K562 (cell line): ENCODE results near the gene CHAD. TPM values are rescaled to one million over a fixed set of nuclear protein-coding genes. Genes with fewer than 3 reads are reported as not detected.

Experiments
- ATAC-seq: fragments of 200-7000 bp; cut with Tn5 transposase; 3 replicates; pipeline ENCODE4 v1.9.1; 2020; ENCODE audit warnings: moderate library complexity
- BruUV-seq: library from RNA; stranded (reverse); fragments of 400-500 nt; replicated peaks from 2 replicates; lab custom pipeline; 2021; lab: Mats Ljungman, UMichigan
- CTCF ChIA-PET: fragments of 300-600 bp; formaldehyde crosslinking; extraction: SDS; loops from one replicate; lab custom pipeline; 2021; ENCODE audit warnings: low intra/inter-chr PET ratio; lab: Yijun Ruan, JAX
- POLR2A ChIA-PET: fragments of 300-600, 350-650 bp; sonication (Branson Sonifier 250); formaldehyde crosslinking; extraction: SDS; loops from one replicate; lab custom pipeline; 2021; ENCODE audit warnings: antibody characterized with exemption, inconsistent platforms; lab: Yijun Ruan, JAX
- DNase-seq, 4 experiments: peaks; one replicate each; pipeline versions ENCODE4 v3.0.0 to v3.0.0-alpha.2; 2011 to 2018; ENCODE audit warnings: low spot score in 3 of 4, mixed read lengths in 3 of 4; ENCODE audit errors: extremely low read depth in 1 of 4
- FAIRE-seq: peaks from 2 replicates; lab custom pipeline; 2011; peaks lifted over from hg19 to GRCh38; lab: Jason Lieb, UNC
- H2AFZ ChIP-seq: 2 replicates; pipeline ENCODE4 v1.6.0; 2011; ENCODE audit warnings: low read depth, low read length, control low read depth, inconsistent platforms
- H3K27ac ChIP-seq: fragments of 200-600 bp; 3 replicates; pipeline ENCODE4 v1.8.0; 2011; ENCODE audit warnings: low read depth, mild to moderate bottlenecking, control low read depth, inconsistent platforms, low read length, moderate library complexity, mixed read lengths; ENCODE audit errors: extremely low read depth
- H3K27me3 ChIP-seq, 2 experiments: fragments of 300-600 bp in 1 of 2; 2 replicates in 1 of 2; 3 replicates in 1 of 2; pipeline versions ENCODE4 v1.6.0 to v1.8.0; 2011; ENCODE audit warnings: inconsistent platforms in 2 of 2, low read length in 2 of 2, mild to moderate bottlenecking in 1 of 2, mixed read lengths in 1 of 2, moderate library complexity in 1 of 2; ENCODE audit not compliant: control insufficient read depth in 2 of 2, insufficient read depth in 2 of 2
- H3K36me3 ChIP-seq: fragments of 300-600 bp; 3 replicates; pipeline ENCODE4 v1.8.0; 2011; ENCODE audit warnings: mild to moderate bottlenecking, low read length, inconsistent platforms; ENCODE audit not compliant: control insufficient read depth, insufficient read depth
- H3K4me1 ChIP-seq, 2 experiments: fragments of 200-600 bp in 1 of 2; replicated peaks in 1 of 2; 2 replicates in 1 of 2; 3 replicates in 1 of 2; pipeline versions ENCODE4 v1.5.1 to v1.8.0; 2011; ENCODE audit warnings: inconsistent platforms in 2 of 2, low read length in 2 of 2, mild to moderate bottlenecking in 1 of 2, mixed read lengths in 1 of 2, moderate library complexity in 1 of 2; ENCODE audit not compliant: control insufficient read depth in 2 of 2, insufficient read depth in 2 of 2
- H3K4me2 ChIP-seq: 2 replicates; pipeline ENCODE4 v1.6.1; 2011; ENCODE audit warnings: low read length, control low read depth, inconsistent platforms, mixed read lengths; ENCODE audit not compliant: insufficient read depth
- H3K4me3 ChIP-seq: fragments of 200-600 bp; sonication (generic), shearing (Covaris generic); 2 replicates; pipeline ENCODE4 v1.5.1; 2016; ENCODE audit warnings: control low read depth, inconsistent platforms
- H3K79me2 ChIP-seq: fragments of 200-600 bp; 3 replicates; pipeline ENCODE4 v1.8.0; 2011; ENCODE audit warnings: low read length, inconsistent platforms; ENCODE audit not compliant: control insufficient read depth, insufficient read depth
- H3K9ac ChIP-seq, 2 experiments: 2 replicates each; pipeline versions ENCODE4 v1.6.0 to v1.6.1; 2011; ENCODE audit warnings: low read depth in 2 of 2, low read length in 2 of 2, control low read depth in 1 of 2, inconsistent platforms in 1 of 2, mild to moderate bottlenecking in 1 of 2, mixed read lengths in 1 of 2; ENCODE audit not compliant: insufficient read depth in 1 of 2
- H3K9me1 ChIP-seq: one replicate; pipeline ENCODE4 v1.6.0; 2011; ENCODE audit warnings: inconsistent platforms, mild to moderate bottlenecking, low read length, moderate library complexity; ENCODE audit not compliant: control insufficient read depth, insufficient read depth
- H3K9me3 ChIP-seq: replicated peaks from 2 replicates; pipeline ENCODE4 v1.5.1; 2011; ENCODE audit warnings: low read depth, low read length, inconsistent platforms; ENCODE audit not compliant: control insufficient read depth, insufficient read depth
- H4K20me1 ChIP-seq: replicated peaks from 2 replicates; pipeline ENCODE4 v1.6.1; 2011; ENCODE audit warnings: low read length, inconsistent platforms, mixed read lengths; ENCODE audit not compliant: control insufficient read depth, insufficient read depth
- DIDO1 ChIP-seq: fragments of 450-650 bp; IDR thresholded peaks from 2 replicates; pipeline ENCODE4 v1.6.1; 2016; ENCODE audit warnings: low read depth, missing biosample characterization, missing genetic modification characterization
- EP300 ChIP-seq: IDR thresholded peaks from 2 replicates; pipeline ENCODE4 v1.6.1; 2012; ENCODE audit warnings: low read length, improper control_type of control experiment
- FUS ChIP-seq: fragments of 200-400 bp; formaldehyde crosslinking; optimal IDR thresholded peaks from 2 replicates; pipeline ENCODE3; 2017; ENCODE audit warnings: low read depth, low read length
- HMGN3 ChIP-seq: IDR thresholded peaks from 2 replicates; pipeline ENCODE4 v1.6.1; 2011; ENCODE audit warnings: borderline replicate concordance, low read depth, mild to moderate bottlenecking, mixed read lengths, low read length; ENCODE audit not compliant: insufficient read length; ENCODE audit errors: extremely low read depth
- ILF3 ChIP-seq: fragments of 450-650 bp; IDR thresholded peaks from 2 replicates; pipeline ENCODE4 v1.6.1; 2018; ENCODE audit warnings: antibody characterized with exemption, mild to moderate bottlenecking, moderate library complexity, borderline replicate concordance
- MCM5 ChIP-seq: fragments of 450-650 bp; IDR thresholded peaks from 2 replicates; pipeline ENCODE4 v1.6.1; 2016; ENCODE audit warnings: low read depth
- MYC ChIP-seq, 2 experiments: fragments of 250-450 bp in 1 of 2; sonication (Bioruptor Pico) in 1 of 2; IDR thresholded peaks; 2 replicates each; pipeline versions ENCODE4 v1.5.1 to v1.6.1; 2012 to 2021; ENCODE audit warnings: low read depth in 2 of 2, borderline replicate concordance in 1 of 2, improper control_type of control experiment in 1 of 2, low read length in 1 of 2, mild to moderate bottlenecking in 1 of 2, moderate library complexity in 1 of 2
- PURB ChIP-seq: sonication (generic); formaldehyde crosslinking; IDR thresholded peaks from 2 replicates; pipeline ENCODE4 v1.9.0; 2021; ENCODE audit warnings: low read depth, mild to moderate bottlenecking, missing genetic modification reagents
- RBM22 ChIP-seq: fragments of 200-400 bp; formaldehyde crosslinking; IDR thresholded peaks from 2 replicates; pipeline ENCODE4 v1.6.1; 2018; ENCODE audit warnings: low read length, low read depth; ENCODE audit not compliant: poor library complexity, severe bottlenecking
- ZNF232 ChIP-seq: sonication (generic); formaldehyde crosslinking; IDR thresholded peaks from 2 replicates; pipeline ENCODE4 v1.8.0; 2022; ENCODE audit warnings: mild to moderate bottlenecking, missing genetic modification reagents
- ZNF311 ChIP-seq: fragments of 250-450 bp; sonication (Bioruptor Pico); IDR thresholded peaks from 2 replicates; pipeline ENCODE4 v1.4.0; 2020; ENCODE audit warnings: mild to moderate bottlenecking, moderate library complexity
- ZNF431 ChIP-seq: sonication (generic); formaldehyde crosslinking; IDR thresholded peaks from 2 replicates; pipeline ENCODE4 v1.8.0; 2022; ENCODE audit warnings: mild to moderate bottlenecking, missing genetic modification reagents
- WGBS: fragments of 100-300 bp; shearing (Covaris generic); methylation state at CpG from one replicate; pipeline ENCODE4 v1.1.6; 2016; ENCODE audit warnings: low coverage, mixed read lengths; ENCODE audit not compliant: insufficient coverage; ENCODE audit errors: missing lambda C conversion rate; 5-methylcytosine and 5-hydroxymethylcytosine counted together
- in situ Hi-C: fragments of 300-500 bp; cut with MboI; formaldehyde crosslinking; loops from 4 replicates; pipeline ENCODE4 v1.15.0; 2018; ENCODE audit warnings: inconsistent platforms, mixed read lengths
- intact Hi-C: fragments of 100-400 bp; cut with micrococcal nuclease; formaldehyde crosslinking; loops from 2 replicates; pipeline ENCODE4 v1.14.2; 2022
- polyA plus RNA-seq, 8 experiments: library from polyadenylated mRNA; depleted of rRNA in 4 of 8; stranded (reverse) in 5 of 8; unstranded in 3 of 8; fragments of >200 nt; fragmentation: Nextera tagmentation in 2 of 8; fragmentation: Illumina TruSeq in 1 of 8; extraction: Ambion mirVana in 2 of 8; extraction: Trizol in 1 of 8; gene quantifications; 2 replicates each; pipeline versions ENCODE4 v1.2.1 to v1.2.3, GENCODE V29; 2011 to 2014; ENCODE audit warnings: inconsistent platforms in 1 of 8, missing spikeins in 1 of 8
- total RNA-seq, 7 experiments: library from RNA; depleted of rRNA in 6 of 7; stranded (reverse); fragments of >200 nt in 6 of 7; fragmentation: Illumina TruSeq in 2 of 7; extraction: Trizol in 2 of 7; gene quantifications; 2 replicates each; pipeline versions ENCODE4 v1.2.1 to v1.2.3, GENCODE V29; 2011 to 2021; ENCODE audit warnings: low replicate concordance in 1 of 7
- TF ChIP-seq, protein P1 (sequence below), 2 experiments: fragments of 450-650 bp; conservative IDR thresholded peaks; 2 replicates each; pipeline ENCODE4 v1.6.1; 2017; ENCODE audit warnings: mild to moderate bottlenecking in 2 of 2, moderate library complexity in 2 of 2
- TF ChIP-seq, protein P2 (sequence below): conservative IDR thresholded peaks from 2 replicates; pipeline ENCODE4 v1.6.1; 2011; ENCODE audit warnings: low read depth, mild to moderate bottlenecking, low read length; ENCODE audit not compliant: control insufficient read depth
- TF ChIP-seq, protein P3 (sequence below): sonication (generic); formaldehyde crosslinking; IDR thresholded peaks from 2 replicates; pipeline ENCODE4 v1.5.0; 2020; ENCODE audit warnings: missing genetic modification reagents

CHAD gene
- total and polyA plus RNA-seq, 9 of the 15 experiments (the other 6 are each of a cell fraction or from before 2014, with no cell fraction given), result not detected

DNA sequence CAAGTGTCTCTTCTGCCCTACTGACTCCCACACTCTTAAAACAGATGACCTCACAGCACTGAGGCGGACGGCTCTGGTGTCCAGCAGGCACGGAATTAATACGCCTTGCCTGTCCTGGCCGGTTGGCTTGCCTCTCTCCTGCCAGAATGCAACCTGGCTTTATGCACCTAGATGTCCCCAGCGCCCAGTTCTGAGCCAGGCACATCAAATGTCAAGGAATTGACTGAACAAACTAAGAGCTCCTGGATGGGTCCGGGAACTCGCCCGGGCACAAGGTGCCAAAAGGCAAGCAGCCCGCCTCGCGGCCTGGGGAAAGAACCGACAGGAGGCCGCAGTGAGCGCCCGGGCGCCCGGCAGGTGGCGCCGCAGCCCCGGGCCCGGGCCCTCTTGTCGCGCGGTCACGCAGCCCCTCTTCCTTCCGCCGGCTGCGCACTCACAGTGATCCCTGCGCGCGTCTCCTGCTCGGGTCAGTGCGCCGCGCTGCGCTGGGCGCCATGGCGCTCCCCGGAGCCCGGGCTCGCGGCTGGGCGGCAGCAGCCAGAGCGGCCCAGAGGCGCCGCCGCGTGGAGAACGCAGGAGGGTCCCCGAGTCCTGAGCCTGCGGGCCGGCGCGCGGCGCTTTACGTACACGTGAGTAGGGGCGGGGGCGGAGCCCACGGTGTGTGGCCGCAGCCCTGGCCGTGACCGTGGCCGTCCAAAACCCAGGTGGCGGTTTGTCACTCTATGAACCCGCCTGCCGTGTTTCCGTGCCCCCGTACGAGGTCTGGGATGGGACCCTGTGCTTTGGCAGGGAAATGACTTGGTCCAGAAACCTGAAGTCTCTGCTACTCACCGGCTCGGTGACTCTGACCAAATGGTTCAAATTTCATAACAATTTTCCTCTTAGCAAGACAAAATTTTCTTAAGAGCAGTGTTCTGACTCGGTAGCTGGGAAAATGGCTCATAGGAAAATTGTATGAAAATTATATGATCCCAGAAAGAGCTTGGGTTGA lies 10.0 kb upstream of the CHAD start, which contains the start of gene RSAD1:
RSAD1 (plus strand) TSS at position 470 of the 991 bp plus-strand sequence; CDS start at position 495, 25 bp downstream.
- H3K9ac ChIP-seq, result peak within 1 kb of the TSS; percentile 92 to 94
- DNase-seq, result peak; percentile 89 to 93 (median 90)
- H3K79me2 ChIP-seq, result peaks cover 18% of the 10 kb centered on the region
- peak within 1 kb of the TSS; percentile 91 for H2AFZ ChIP-seq
- peak within 1 kb of the TSS; percentile 90 for H3K27ac ChIP-seq
- H3K4me2 ChIP-seq, result peak within 1 kb of the TSS; percentile 96
- peaks cover 11 to 34% of the 10 kb centered on the region in 2 experiments; a peak in 4 of 5 replicates for H3K4me1 ChIP-seq
- no peaks in the 10 kb centered on the region for H3K9me3 ChIP-seq
- peak within 1 kb of the TSS; percentile 80 for H3K4me3 ChIP-seq
- in situ Hi-C loops (no loop called here), intact Hi-C loops (loop anchor here (1.0 to 10.0 kb wide), 5 partner anchors 52 to 270 kb away; partner anchors contain the start of genes ACSF2 and LRRC59)
- H4K20me1 ChIP-seq, result no peaks in the 10 kb centered on the region
- POLR2A ChIA-PET, result interaction anchor here (0.6 to 1.1 kb wide), 10 partner anchors 9 to 453 kb away, joined by 3 to 7 read pairs (median 3); no protein-coding TSS in a partner anchor
- BruUV-seq, result no TSS peak
- peak; percentile 93 for ATAC-seq
- peaks cover 35% of the 10 kb centered on the region for H3K36me3 ChIP-seq
- 3% methylated on average over 62 of the region's 75 CpGs for whole genome bisulfite sequencing
- CTCF ChIA-PET, result interaction anchor here (0.6 to 2.2 kb wide), 8 partner anchors 63 to 279 kb away, joined by 3 to 17 read pairs (median 6); partner anchors contain the start of genes COL1A1 and LRRC59
- H3K9me1 ChIP-seq, result no peaks in the 10 kb centered on the region
- peaks cover 4 to 9% of the 10 kb centered on the region in 2 experiments; a peak in 2 of 5 replicates for H3K27me3 ChIP-seq
- peak; percentile 19 for FAIRE-seq
- no peak for TF ChIP-seq PURB (CRISPR knock-in tag)
- TF ChIP-seq EP300, result peak; percentile 13; the same call in 1 of the 2 replicates
- TF ChIP-seq MYC (IDR thresholded peaks at IDR 0.05; ENCODE audit: low read depth, low read length), result peak; percentile 92
- no peak; the same call in 1 of the 2 replicates for TF ChIP-seq MYC (CRISPR knock-in tag; IDR thresholded peaks at IDR 0.05; ENCODE audit: borderline replicate concordance, low read depth)
- TF ChIP-seq, protein P1, sequence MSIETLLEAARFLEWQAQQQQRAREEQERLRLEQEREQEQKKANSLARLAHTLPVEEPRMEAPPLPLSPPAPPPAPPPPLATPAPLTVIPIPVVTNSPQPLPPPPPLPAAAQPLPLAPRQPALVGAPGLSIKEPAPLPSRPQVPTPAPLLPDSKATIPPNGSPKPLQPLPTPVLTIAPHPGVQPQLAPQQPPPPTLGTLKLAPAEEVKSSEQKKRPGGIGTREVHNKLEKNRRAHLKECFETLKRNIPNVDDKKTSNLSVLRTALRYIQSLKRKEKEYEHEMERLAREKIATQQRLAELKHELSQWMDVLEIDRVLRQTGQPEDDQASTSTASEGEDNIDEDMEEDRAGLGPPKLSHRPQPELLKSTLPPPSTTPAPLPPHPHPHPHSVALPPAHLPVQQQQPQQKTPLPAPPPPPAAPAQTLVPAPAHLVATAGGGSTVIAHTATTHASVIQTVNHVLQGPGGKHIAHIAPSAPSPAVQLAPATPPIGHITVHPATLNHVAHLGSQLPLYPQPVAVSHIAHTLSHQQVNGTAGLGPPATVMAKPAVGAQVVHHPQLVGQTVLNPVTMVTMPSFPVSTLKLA (conservative IDR thresholded peaks at IDR 0.05), result peak; percentile 60 to 83; a peak in 3 of 4 replicates
- TF ChIP-seq ZNF232 (CRISPR knock-in tag), result no peak
- TF ChIP-seq, protein P2, sequence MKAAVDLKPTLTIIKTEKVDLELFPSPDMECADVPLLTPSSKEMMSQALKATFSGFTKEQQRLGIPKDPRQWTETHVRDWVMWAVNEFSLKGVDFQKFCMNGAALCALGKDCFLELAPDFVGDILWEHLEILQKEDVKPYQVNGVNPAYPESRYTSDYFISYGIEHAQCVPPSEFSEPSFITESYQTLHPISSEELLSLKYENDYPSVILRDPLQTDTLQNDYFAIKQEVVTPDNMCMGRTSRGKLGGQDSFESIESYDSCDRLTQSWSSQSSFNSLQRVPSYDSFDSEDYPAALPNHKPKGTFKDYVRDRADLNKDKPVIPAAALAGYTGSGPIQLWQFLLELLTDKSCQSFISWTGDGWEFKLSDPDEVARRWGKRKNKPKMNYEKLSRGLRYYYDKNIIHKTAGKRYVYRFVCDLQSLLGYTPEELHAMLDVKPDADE, result peak; percentile 88
- TF ChIP-seq RBM22, result peak; percentile 54
- TF ChIP-seq ZNF311 (CRISPR knock-in tag), result no peak
- TF ChIP-seq, protein P3, sequence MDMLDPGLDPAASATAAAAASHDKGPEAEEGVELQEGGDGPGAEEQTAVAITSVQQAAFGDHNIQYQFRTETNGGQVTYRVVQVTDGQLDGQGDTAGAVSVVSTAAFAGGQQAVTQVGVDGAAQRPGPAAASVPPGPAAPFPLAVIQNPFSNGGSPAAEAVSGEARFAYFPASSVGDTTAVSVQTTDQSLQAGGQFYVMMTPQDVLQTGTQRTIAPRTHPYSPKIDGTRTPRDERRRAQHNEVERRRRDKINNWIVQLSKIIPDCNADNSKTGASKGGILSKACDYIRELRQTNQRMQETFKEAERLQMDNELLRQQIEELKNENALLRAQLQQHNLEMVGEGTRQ (CRISPR knock-in tag), result no peak
- TF ChIP-seq HMGN3, result peak; percentile 93
- TF ChIP-seq ZNF431 (CRISPR knock-in tag), result peak; percentile 82
- peak; percentile 88 for TF ChIP-seq ILF3
- 0 out of 2 replicates have a peak, but pooled peaks have one; percentile 38 for TF ChIP-seq DIDO1 (tag)
- peak; percentile 75 for TF ChIP-seq FUS
- TF ChIP-seq MCM5, result no peak
